WTC11 (cell line): ENCODE results near the gene CLUH. TPM values are rescaled to one million over a fixed set of nuclear protein-coding genes. Genes with fewer than 3 reads are reported as not detected.

Experiments
- ATF2 ChIP-seq: sonication (generic); formaldehyde crosslinking; IDR thresholded peaks from 2 replicates; pipeline ENCODE4 v1.8.1; 2022; ENCODE audit warnings: low read depth, missing genetic modification reagents, borderline replicate concordance
- CDX4 ChIP-seq: fragments of 250-450 bp; sonication (Bioruptor Pico); IDR thresholded peaks from 2 replicates; pipeline ENCODE4 v1.9.0; 2021; ENCODE audit warnings: moderate library complexity, mild to moderate bottlenecking, inconsistent platforms, borderline replicate concordance
- E2F1 ChIP-seq: sonication (generic); formaldehyde crosslinking; IDR thresholded peaks from 2 replicates; pipeline ENCODE4 v1.8.0; 2022; ENCODE audit warnings: mild to moderate bottlenecking, missing genetic modification reagents
- E2F5 ChIP-seq: sonication (generic); formaldehyde crosslinking; IDR thresholded peaks from 2 replicates; pipeline ENCODE4 v1.8.1; 2022; ENCODE audit warnings: mild to moderate bottlenecking, moderate library complexity, missing genetic modification reagents
- ERG ChIP-seq: fragments of 250-450 bp; sonication (Bioruptor Pico); IDR thresholded peaks from 2 replicates; pipeline ENCODE4 v1.8.0; 2021; ENCODE audit warnings: mild to moderate bottlenecking
- ESRRA ChIP-seq: sonication (generic); formaldehyde crosslinking; IDR thresholded peaks from 2 replicates; pipeline ENCODE4 v1.8.1; 2022; ENCODE audit warnings: mild to moderate bottlenecking, missing genetic modification reagents, borderline replicate concordance
- FOXJ3 ChIP-seq: sonication (generic); formaldehyde crosslinking; IDR thresholded peaks from 2 replicates; pipeline ENCODE4 v1.9.0; 2021; ENCODE audit warnings: missing genetic modification reagents, mild to moderate bottlenecking, borderline replicate concordance
- FOXK1 ChIP-seq: sonication (generic); formaldehyde crosslinking; IDR thresholded peaks from 2 replicates; pipeline ENCODE4 v1.8.0; 2022; ENCODE audit warnings: mild to moderate bottlenecking, moderate library complexity, missing genetic modification reagents
- KAT7 ChIP-seq: sonication (generic); formaldehyde crosslinking; IDR thresholded peaks from 2 replicates; pipeline ENCODE4 v1.8.1; 2023; ENCODE audit warnings: missing genetic modification reagents, mild to moderate bottlenecking, borderline replicate concordance
- MXD4 ChIP-seq: fragments of 250-450 bp; sonication (Bioruptor Pico); IDR thresholded peaks from 2 replicates; pipeline ENCODE4 v1.8.0; 2021; ENCODE audit warnings: mild to moderate bottlenecking, moderate library complexity, borderline replicate concordance
- MYBL2 ChIP-seq: sonication (generic); formaldehyde crosslinking; IDR thresholded peaks from 2 replicates; pipeline ENCODE4 v1.8.1; 2023; ENCODE audit warnings: mild to moderate bottlenecking, moderate library complexity, missing genetic modification reagents
- NFE2L1 ChIP-seq: sonication (generic); formaldehyde crosslinking; IDR thresholded peaks from 2 replicates; pipeline ENCODE4 v1.8.1; 2023; ENCODE audit warnings: missing genetic modification reagents
- NFYB ChIP-seq: sonication (generic); formaldehyde crosslinking; conservative IDR thresholded peaks from 2 replicates; pipeline ENCODE4 v1.8.0; 2022; ENCODE audit warnings: low read depth, missing genetic modification reagents
- NR2C2 ChIP-seq: sonication (generic); formaldehyde crosslinking; IDR thresholded peaks from 2 replicates; pipeline ENCODE4 v1.8.0; 2022; ENCODE audit warnings: mild to moderate bottlenecking, missing genetic modification reagents
- PRDM15 ChIP-seq: sonication (generic); formaldehyde crosslinking; IDR thresholded peaks from 2 replicates; pipeline ENCODE4 v1.8.0; 2022; ENCODE audit warnings: missing genetic modification reagents
- TCF7 ChIP-seq: sonication (generic); formaldehyde crosslinking; IDR thresholded peaks from 2 replicates; pipeline ENCODE4 v1.8.0; 2022; ENCODE audit warnings: mild to moderate bottlenecking, low read depth, missing genetic modification reagents, moderate library complexity
- TP53 ChIP-seq: sonication (generic); formaldehyde crosslinking; IDR thresholded peaks from 2 replicates; pipeline ENCODE4 v1.8.1; 2023; ENCODE audit warnings: mild to moderate bottlenecking, missing genetic modification reagents
- USF2 ChIP-seq: sonication (generic); formaldehyde crosslinking; IDR thresholded peaks from 2 replicates; pipeline ENCODE4 v1.8.1; 2023; ENCODE audit warnings: mild to moderate bottlenecking, missing genetic modification reagents, moderate library complexity
- ZMAT4 ChIP-seq: fragments of 250-450 bp; sonication (Bioruptor Pico); IDR thresholded peaks from 2 replicates; pipeline ENCODE4 v1.9.0; 2021; ENCODE audit warnings: mild to moderate bottlenecking
- ZNF219 ChIP-seq: sonication (generic); formaldehyde crosslinking; IDR thresholded peaks from 2 replicates; pipeline ENCODE4 v1.8.0; 2023; ENCODE audit warnings: missing genetic modification reagents, mild to moderate bottlenecking, borderline replicate concordance
- ZNF263 ChIP-seq: sonication (generic); formaldehyde crosslinking; IDR thresholded peaks from 2 replicates; pipeline ENCODE4 v1.8.1; 2022; ENCODE audit warnings: low read depth, mild to moderate bottlenecking, moderate library complexity, missing genetic modification reagents
- ZNF425 ChIP-seq: fragments of 250-450 bp; sonication (Bioruptor Pico); conservative IDR thresholded peaks from 2 replicates; pipeline ENCODE4 v1.9.0; 2021; ENCODE audit warnings: mild to moderate bottlenecking
- ZSCAN18 ChIP-seq: fragments of 250-450 bp; sonication (Bioruptor Pico); IDR thresholded peaks from 2 replicates; pipeline ENCODE4 v2.1.2; 2022; ENCODE audit warnings: mild to moderate bottlenecking, moderate library complexity
- total RNA-seq: library from RNA; stranded (reverse); gene quantifications from 3 replicates; pipeline ENCODE4 v1.2.3, GENCODE V29; 2021

Gene CLUH
- total RNA-seq, 1 experiment from 2014 or later = 105 TPM

GRCh38 chr17:2749784-2750181, 38.2 kb upstream of the CLUH start (continued):
- TF ChIP-seq E2F5 (CRISPR knock-in tag) (peak; percentile 90), ZMAT4 (CRISPR knock-in tag) (no peak), PRDM15 (CRISPR knock-in tag) (peak; percentile 62; the same call in 1 of the 2 replicates), ESRRA (CRISPR knock-in tag) (peak; percentile 89), NR2C2 (CRISPR knock-in tag) (peak; percentile 70), FOXJ3 (CRISPR knock-in tag) (no peak), ZNF263 (0 out of 2 replicates have a peak, but pooled peaks have one; percentile 42), E2F1 (peak; percentile 95), ZNF219 (CRISPR knock-in tag) (peak; percentile 46; the same call in 1 of the 2 replicates), FOXK1 (peak; percentile 91), NFYB (CRISPR knock-in tag) (peak; percentile 42), NFE2L1 (peak; percentile 90; the same call in 1 of the 2 replicates), CDX4 (CRISPR knock-in tag) (no peak), ERG (CRISPR knock-in tag) (no peak), ATF2 (CRISPR knock-in tag) (0 out of 2 replicates have a peak, but pooled peaks have one; percentile 33), TP53 (peak; percentile 94), MYBL2 (CRISPR knock-in tag) (peak; percentile 77; the same call in 1 of the 2 replicates), USF2 (CRISPR knock-in tag) (peak; percentile 42; the same call in 1 of the 2 replicates), ZNF425 (CRISPR knock-in tag) (no peak), KAT7 (0 out of 2 replicates have a peak, but pooled peaks have one; percentile 31), TCF7 (CRISPR knock-in tag) (peak; percentile 96), MXD4 (CRISPR knock-in tag) (no peak), ZSCAN18 (CRISPR knock-in tag) (no peak)
